ENCODE measurements around the gene OR52B2. TPM values are rescaled to one million over a fixed set of nuclear protein-coding genes. Genes with fewer than 3 reads are reported as not detected.
A peak's percentile ranks its signal among the peaks of the same experiment; 100 is the strongest.
"Not testable (repeated sequence)": the region's sequence is repeated elsewhere in the genome, so short reads cannot be mapped to it uniquely, and the experiment has no call there.

Gene OR52B2
- total RNA-seq, 1 experiment from 2014 or later, result not detected

DNA sequence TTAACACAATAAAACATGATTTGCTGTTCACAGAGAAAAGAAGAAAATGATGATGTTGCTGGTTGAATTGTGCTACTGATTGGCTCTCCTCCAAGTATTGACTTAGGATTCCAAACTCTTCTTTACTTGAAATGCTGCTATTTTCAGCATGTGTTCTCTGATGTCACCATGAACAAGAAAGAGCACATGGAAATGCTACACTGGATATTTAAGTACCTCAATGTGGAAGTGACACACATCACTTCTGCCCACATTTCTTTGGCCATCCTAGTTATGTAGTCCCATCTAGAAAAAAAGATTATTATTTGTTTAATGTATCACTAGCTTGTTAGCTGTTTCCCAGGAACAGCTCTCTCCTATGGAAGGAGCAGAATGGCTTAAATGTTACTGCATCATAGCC is 27.2 kb downstream of the OR52B2 start:
- H3K4me3 Mint-ChIP-seq, result peak overlapping the region; percentile 70 to 76; a peak in 2 of 5 replicates
- Histone ChIP-seq H3K9ac (ENCODE audit: extremely low read depth, insufficient read length, low read length) (no peak overlapping the region), H3K14ac (ENCODE audit: insufficient read depth, low read length) (no peak overlapping the region), H3K23me2 (ENCODE audit: insufficient read length, low read depth, low read length, poor library complexity, severe bottlenecking) (no peaks in the 10 kb centered on the region), H2BK12ac (ENCODE audit: insufficient read length, low read depth, low read length) (no peak overlapping the region), H3K27me3 (ENCODE audit: insufficient read depth, low read length) (no peaks in the 10 kb centered on the region), H2AFZ (ENCODE audit: low read length) (no peak overlapping the region), H3K79me1 (ENCODE audit: insufficient read depth, low read depth, low read length, poor library complexity, severe bottlenecking) (no peaks in the 10 kb centered on the region), H2BK20ac (ENCODE audit: low read depth, low read length, poor library complexity, severe bottlenecking) (no peak overlapping the region), H4K91ac (ENCODE audit: insufficient read length, low read depth, low read length) (no peak overlapping the region), H4K8ac (replicated peaks; ENCODE audit: insufficient read length, low read depth, low read length) (no peak overlapping the region), H3K4me1 (ENCODE audit: insufficient read depth, low read length) (no peaks in the 10 kb centered on the region), H3K79me2 (ENCODE audit: insufficient read depth, low read length) (no peaks in the 10 kb centered on the region), H4K5ac (ENCODE audit: insufficient read length, low read depth, low read length) (no peak overlapping the region), H2AK5ac (ENCODE audit: insufficient read length, low read length) (no peak overlapping the region), H3K18ac (ENCODE audit: insufficient read length, low read depth, low read length) (no peak overlapping the region), H2BK120ac (ENCODE audit: low read depth, low read length, poor library complexity, severe bottlenecking) (no peak overlapping the region), H3K9me3 (ENCODE audit: control insufficient read depth, low read depth, low read length) (no peaks in the 10 kb centered on the region), H3K4ac (ENCODE audit: low read depth, low read length) (no peak overlapping the region), H2BK15ac (ENCODE audit: low read depth, low read length) (no peak overlapping the region), H3K56ac (ENCODE audit: insufficient read length, low read depth, low read length) (no peak overlapping the region), H2BK5ac (ENCODE audit: insufficient read length, low read length) (no peak overlapping the region), H3T11ph (ENCODE audit: low read length) (no peak overlapping the region), H3K4me2 (ENCODE audit: insufficient read depth, insufficient read length, low read length) (peak overlapping the region; percentile 56), H3K27ac (ENCODE audit: insufficient read length, low read depth, low read length) (no peak overlapping the region), H3K23ac (ENCODE audit: insufficient read length, low read depth, low read length) (no peak overlapping the region), H4K20me1 (ENCODE audit: control insufficient read depth, insufficient read depth, insufficient read length) (no peaks in the 10 kb centered on the region)
- no peak overlapping the region; a peak in 1 of 7 replicates for H3K27ac Mint-ChIP-seq
- DNase-seq, result no peak
- no peaks in the 10 kb centered on the region for H3K27me3 Mint-ChIP-seq (ENCODE audit: low read depth)
- H3K9me3 Mint-ChIP-seq, result peaks cover 0 to 3% of the 10 kb centered on the region in 2 experiments; a peak in 2 of 5 replicates
- TF ChIP-seq, protein P1, sequence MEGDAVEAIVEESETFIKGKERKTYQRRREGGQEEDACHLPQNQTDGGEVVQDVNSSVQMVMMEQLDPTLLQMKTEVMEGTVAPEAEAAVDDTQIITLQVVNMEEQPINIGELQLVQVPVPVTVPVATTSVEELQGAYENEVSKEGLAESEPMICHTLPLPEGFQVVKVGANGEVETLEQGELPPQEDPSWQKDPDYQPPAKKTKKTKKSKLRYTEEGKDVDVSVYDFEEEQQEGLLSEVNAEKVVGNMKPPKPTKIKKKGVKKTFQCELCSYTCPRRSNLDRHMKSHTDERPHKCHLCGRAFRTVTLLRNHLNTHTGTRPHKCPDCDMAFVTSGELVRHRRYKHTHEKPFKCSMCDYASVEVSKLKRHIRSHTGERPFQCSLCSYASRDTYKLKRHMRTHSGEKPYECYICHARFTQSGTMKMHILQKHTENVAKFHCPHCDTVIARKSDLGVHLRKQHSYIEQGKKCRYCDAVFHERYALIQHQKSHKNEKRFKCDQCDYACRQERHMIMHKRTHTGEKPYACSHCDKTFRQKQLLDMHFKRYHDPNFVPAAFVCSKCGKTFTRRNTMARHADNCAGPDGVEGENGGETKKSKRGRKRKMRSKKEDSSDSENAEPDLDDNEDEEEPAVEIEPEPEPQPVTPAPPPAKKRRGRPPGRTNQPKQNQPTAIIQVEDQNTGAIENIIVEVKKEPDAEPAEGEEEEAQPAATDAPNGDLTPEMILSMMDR (conservative IDR thresholded peaks at IDR 0.05), result no peak
- peaks cover 8 to 15% of the 10 kb centered on the region in 2 experiments for H3K4me1 Mint-ChIP-seq
- H3K36me3 Mint-ChIP-seq (ENCODE audit: insufficient read depth in 1 of 3, low read depth in 3 of 3), result peaks cover 0 to 2% (median 0%) of the 10 kb centered on the region in 3 experiments; a peak in 2 of 7 replicates

DNA sequence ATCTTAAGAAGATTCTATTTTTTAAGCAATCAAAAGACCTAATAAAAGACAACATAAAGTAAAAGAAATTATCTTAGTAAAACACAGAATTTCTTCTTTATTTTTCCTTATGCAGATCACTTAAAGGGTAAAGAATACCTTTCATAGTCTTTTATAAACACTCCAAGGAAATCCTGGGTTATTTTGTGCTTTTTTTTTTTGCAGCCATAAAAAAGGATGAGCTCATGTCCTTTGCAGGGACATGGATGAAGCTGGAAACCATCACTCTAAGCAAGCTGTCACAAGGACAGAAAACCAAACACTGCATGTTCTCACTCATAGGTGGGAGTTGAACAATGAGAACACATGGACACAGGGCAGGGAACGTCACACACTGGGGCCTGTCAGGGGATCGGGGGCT is 34.2 kb downstream of the OR52B2 start:
- not testable (repeated sequence) for H3K56ac ChIP-seq (ENCODE audit: insufficient read length, low read depth, low read length); H2BK12ac ChIP-seq (ENCODE audit: insufficient read length, low read depth, low read length); H2BK5ac ChIP-seq (ENCODE audit: insufficient read length, low read length); H3K4me2 ChIP-seq (ENCODE audit: insufficient read depth, insufficient read length, low read length); H3K14ac ChIP-seq (ENCODE audit: insufficient read depth, low read length); H3K23me2 ChIP-seq (ENCODE audit: insufficient read length, low read depth, low read length, poor library complexity, severe bottlenecking); H3K4me1 ChIP-seq (ENCODE audit: insufficient read depth, low read length); H4K20me1 ChIP-seq (ENCODE audit: control insufficient read depth, insufficient read depth, insufficient read length); H3K4ac ChIP-seq (ENCODE audit: low read depth, low read length); H3K23ac ChIP-seq (ENCODE audit: insufficient read length, low read depth, low read length); H3K27ac ChIP-seq (ENCODE audit: insufficient read length, low read depth, low read length); H3K27me3 Mint-ChIP-seq (ENCODE audit: low read depth); H3K9me3 ChIP-seq (ENCODE audit: control insufficient read depth, low read depth, low read length); H2BK15ac ChIP-seq (ENCODE audit: low read depth, low read length); H3K18ac ChIP-seq (ENCODE audit: insufficient read length, low read depth, low read length); H2BK120ac ChIP-seq (ENCODE audit: low read depth, low read length, poor library complexity, severe bottlenecking); H3K4me3 Mint-ChIP-seq; H2BK20ac ChIP-seq (ENCODE audit: low read depth, low read length, poor library complexity, severe bottlenecking); H3K9ac ChIP-seq (ENCODE audit: extremely low read depth, insufficient read length, low read length); DNase-seq; H4K5ac ChIP-seq (ENCODE audit: insufficient read length, low read depth, low read length); H3K4me1 Mint-ChIP-seq; H3K27me3 ChIP-seq (ENCODE audit: insufficient read depth, low read length); H3K79me1 ChIP-seq (ENCODE audit: insufficient read depth, low read depth, low read length, poor library complexity, severe bottlenecking); H3K79me2 ChIP-seq (ENCODE audit: insufficient read depth, low read length); H2AK5ac ChIP-seq (ENCODE audit: insufficient read length, low read length); H2AFZ ChIP-seq (ENCODE audit: low read length); H3K36me3 Mint-ChIP-seq (ENCODE audit: insufficient read depth in 1 of 3, low read depth in 3 of 3); H3K9me3 Mint-ChIP-seq; H4K8ac ChIP-seq (replicated peaks; ENCODE audit: insufficient read length, low read depth, low read length); H3T11ph ChIP-seq (ENCODE audit: low read length); H4K91ac ChIP-seq (ENCODE audit: insufficient read length, low read depth, low read length)
- H3K27ac Mint-ChIP-seq, result peak overlapping the region in 1 of 3 experiments; percentile 72; a peak in 1 of 7 replicates
- WGBS (ENCODE audit: extremely low coverage, insufficient read length, low lambda C conversion rate), result no CpG with 5 or more reads among the region's 2 CpGs
